Measurements from ENCODE around the gene STXBP5.
A peak's percentile ranks its signal among the peaks of the same experiment; 100 is the strongest.

Gene STXBP5

GRCh38 chr6:147266821-147267220, 62.6 kb downstream of the STXBP5 start:
- H3K4me3 ChIP-seq: no peak overlapping the region
- TF ChIP-seq Cebpa-rat (IDR thresholded peaks at IDR 0.05): no peak
- H3K36me3 ChIP-seq: peaks cover 0 to 53% (median 7%) of the 10 kb centered on the region in 11 experiments; a peak in 10 of 22 replicates
- H3K9ac ChIP-seq: no peak overlapping the region
- H3K4me1 ChIP-seq: no peaks in the 10 kb centered on the region
- H4K20me1 ChIP-seq: no peaks in the 10 kb centered on the region
- no peaks in the 10 kb centered on the region for H3K9me3 ChIP-seq (replicated peaks in 1 of 11)
- no peak overlapping the region for H3K4me2 ChIP-seq
- H3K27ac ChIP-seq: no peak overlapping the region
- H3K27me3 ChIP-seq: no peaks in the 10 kb centered on the region

GRCh38 chr6:147267658-147268057, 63.4 kb downstream of the STXBP5 start:
- H3K4me1 ChIP-seq: no peaks in the 10 kb centered on the region
- no peak overlapping the region for H3K9ac ChIP-seq
- no peak for TF ChIP-seq Cebpa-rat (IDR thresholded peaks at IDR 0.05)
- peaks cover 0 to 53% (median 7%) of the 10 kb centered on the region in 11 experiments; a peak in 10 of 22 replicates for H3K36me3 ChIP-seq
- no peak overlapping the region for H3K4me2 ChIP-seq
- H3K27ac ChIP-seq: no peak overlapping the region
- H3K4me3 ChIP-seq: no peak overlapping the region
- H4K20me1 ChIP-seq: no peaks in the 10 kb centered on the region
- no peaks in the 10 kb centered on the region for H3K9me3 ChIP-seq (replicated peaks in 1 of 11)
- H3K27me3 ChIP-seq: no peaks in the 10 kb centered on the region

GRCh38 chr6:147268254-147268653, 64.0 kb downstream of the STXBP5 start:
- Histone ChIP-seq H3K9ac (no peak overlapping the region), H3K4me3 (no peak overlapping the region), H3K4me2 (no peak overlapping the region), H3K36me3 (peaks cover 0 to 55% (median 7%) of the 10 kb centered on the region in 11 experiments; a peak in 10 of 22 replicates), H4K20me1 (no peaks in the 10 kb centered on the region), H3K27ac (no peak overlapping the region), H3K4me1 (no peaks in the 10 kb centered on the region), H3K9me3 (replicated peaks in 1 of 11) (no peaks in the 10 kb centered on the region), H3K27me3 (no peaks in the 10 kb centered on the region)
- TF ChIP-seq Cebpa-rat (IDR thresholded peaks at IDR 0.05): no peak

GRCh38 chr6:147274012-147274411, 69.8 kb downstream of the STXBP5 start:
- Histone ChIP-seq H3K9me3 (replicated peaks in 1 of 11) (no peaks in the 10 kb centered on the region), H3K9ac (no peak overlapping the region), H3K4me1 (peaks cover 0 to 11% (median 0%) of the 10 kb centered on the region in 10 experiments; a peak in 5 of 20 replicates), H3K4me2 (no peak overlapping the region), H3K36me3 (peaks cover 3 to 45% (median 10%) of the 10 kb centered on the region in 11 experiments; a peak in 15 of 22 replicates), H3K4me3 (no peak overlapping the region), H3K27me3 (no peaks in the 10 kb centered on the region), H4K20me1 (no peaks in the 10 kb centered on the region), H3K27ac (no peak overlapping the region)
- TF ChIP-seq Cebpa-rat (IDR thresholded peaks at IDR 0.05): no peak

GRCh38 chr6:147274776-147275175, 70.6 kb downstream of the STXBP5 start:
- Histone ChIP-seq H3K36me3 (peaks cover 0 to 38% (median 10%) of the 10 kb centered on the region in 11 experiments; a peak in 15 of 22 replicates), H4K20me1 (no peaks in the 10 kb centered on the region), H3K9me3 (replicated peaks in 1 of 11) (no peaks in the 10 kb centered on the region), H3K9ac (no peak overlapping the region), H3K4me3 (no peak overlapping the region), H3K27ac (no peak overlapping the region), H3K4me2 (no peak overlapping the region), H3K4me1 (peaks cover 0 to 19% (median 0%) of the 10 kb centered on the region in 10 experiments; a peak in 7 of 20 replicates), H3K27me3 (no peaks in the 10 kb centered on the region)
- TF ChIP-seq Cebpa-rat (IDR thresholded peaks at IDR 0.05): no peak

- no peak for TF ChIP-seq Cebpa-rat (IDR thresholded peaks at IDR 0.05)
- Histone ChIP-seq H3K36me3 (peaks cover 4 to 37% (median 11%) of the 10 kb centered on the region in 11 experiments; a peak in 14 of 22 replicates), H3K9ac (no peak overlapping the region)
Measured at GRCh38 chr6:147278891-147279290, 74.7 kb downstream of the STXBP5 start.

GRCh38 chr6:147279427-147279826, 75.2 kb downstream of the STXBP5 start:
- Histone ChIP-seq H3K9ac (no peak overlapping the region), H3K4me2 (peak overlapping the region in 4 of 11 experiments; percentile 19 to 71 (median 33); a peak in 5 of 22 replicates), H3K27ac (peak overlapping the region in 2 of 11 experiments; percentile 15 to 16; a peak in 2 of 22 replicates), H3K9me3 (replicated peaks in 1 of 11) (no peaks in the 10 kb centered on the region), H3K4me1 (peaks cover 0 to 37% (median 0%) of the 10 kb centered on the region in 10 experiments; a peak in 7 of 20 replicates), H3K36me3 (peaks cover 4 to 34% (median 11%) of the 10 kb centered on the region in 11 experiments; a peak in 14 of 22 replicates), H4K20me1 (no peaks in the 10 kb centered on the region), H3K4me3 (no peak overlapping the region; a peak in 1 of 20 replicates), H3K27me3 (no peaks in the 10 kb centered on the region)
- TF ChIP-seq Cebpa-rat (IDR thresholded peaks at IDR 0.05): no peak

More at GRCh38 chr6:147278891-147279290, 74.7 kb downstream of the STXBP5 start:
- H3K4me2 ChIP-seq: peak overlapping the region in 2 of 11 experiments; percentile 43 to 71; a peak in 5 of 22 replicates
- peaks cover 0 to 33% (median 0%) of the 10 kb centered on the region in 10 experiments; a peak in 7 of 20 replicates for H3K4me1 ChIP-seq
- no peaks in the 10 kb centered on the region for H3K27me3 ChIP-seq
- H4K20me1 ChIP-seq: no peaks in the 10 kb centered on the region
- H3K9me3 ChIP-seq (replicated peaks in 1 of 11): no peaks in the 10 kb centered on the region
- H3K4me3 ChIP-seq: no peak overlapping the region
- H3K27ac ChIP-seq: peak overlapping the region in 2 of 11 experiments; percentile 16 to 37; a peak in 2 of 22 replicates

- Histone ChIP-seq H3K27ac (no peak overlapping the region), H3K9ac (no peak overlapping the region), H3K27me3 (no peaks in the 10 kb centered on the region), H3K9me3 (replicated peaks in 1 of 11) (no peaks in the 10 kb centered on the region), H3K36me3 (peaks cover 4 to 30% (median 11%) of the 10 kb centered on the region in 11 experiments; a peak in 14 of 22 replicates), H3K4me2 (no peak overlapping the region), H3K4me3 (no peak overlapping the region), H4K20me1 (no peaks in the 10 kb centered on the region), H3K4me1 (peaks cover 0 to 45% (median 0%) of the 10 kb centered on the region in 10 experiments; a peak in 7 of 20 replicates)
- TF ChIP-seq Cebpa-rat (IDR thresholded peaks at IDR 0.05): no peak
Measured at GRCh38 chr6:147281895-147282565, 77.8 kb downstream of the STXBP5 start.

GRCh38 chr6:147282566-147282959, 78.3 kb downstream of the STXBP5 start:
- Histone ChIP-seq H3K27me3 (no peaks in the 10 kb centered on the region), H4K20me1 (no peaks in the 10 kb centered on the region), H3K9me3 (replicated peaks in 1 of 11) (no peaks in the 10 kb centered on the region), H3K4me3 (no peak overlapping the region), H3K36me3 (peaks cover 4 to 30% (median 11%) of the 10 kb centered on the region in 11 experiments; a peak in 14 of 22 replicates), H3K27ac (no peak overlapping the region), H3K4me2 (no peak overlapping the region), H3K9ac (no peak overlapping the region), H3K4me1 (peaks cover 0 to 45% (median 0%) of the 10 kb centered on the region in 10 experiments; a peak in 7 of 20 replicates)
- TF ChIP-seq Cebpa-rat (IDR thresholded peaks at IDR 0.05): no peak

Data from BLaER1 treated with 17β-estradiol and CSF1 and Interleukin-3, amounts not matched to agents 10 nM and 100 nM (cell line).